ENCODE data around the gene LRCOL1.
"Not testable (repeated sequence)": the region's sequence is repeated elsewhere in the genome, so short reads cannot be mapped to it uniquely, and the experiment has no call there.

- TF ChIP-seq POLR2A, POLR2AphosphoS5 (IDR thresholded peaks at IDR 0.05; ENCODE audit: low read depth, low read length): not testable (repeated sequence)
Observed at GRCh38 chr12:132599502-132599901, 10.9 kb downstream of the LRCOL1 start.
